Measurements from ENCODE around the gene BCDIN3D. TPM values are rescaled to one million over a fixed set of nuclear protein-coding genes. Genes with fewer than 3 reads are reported as not detected.

Gene BCDIN3D
- total RNA-seq, 4 donors from 2014 or later, result 1.9 to 3.4 (median 2.7) TPM

DNA sequence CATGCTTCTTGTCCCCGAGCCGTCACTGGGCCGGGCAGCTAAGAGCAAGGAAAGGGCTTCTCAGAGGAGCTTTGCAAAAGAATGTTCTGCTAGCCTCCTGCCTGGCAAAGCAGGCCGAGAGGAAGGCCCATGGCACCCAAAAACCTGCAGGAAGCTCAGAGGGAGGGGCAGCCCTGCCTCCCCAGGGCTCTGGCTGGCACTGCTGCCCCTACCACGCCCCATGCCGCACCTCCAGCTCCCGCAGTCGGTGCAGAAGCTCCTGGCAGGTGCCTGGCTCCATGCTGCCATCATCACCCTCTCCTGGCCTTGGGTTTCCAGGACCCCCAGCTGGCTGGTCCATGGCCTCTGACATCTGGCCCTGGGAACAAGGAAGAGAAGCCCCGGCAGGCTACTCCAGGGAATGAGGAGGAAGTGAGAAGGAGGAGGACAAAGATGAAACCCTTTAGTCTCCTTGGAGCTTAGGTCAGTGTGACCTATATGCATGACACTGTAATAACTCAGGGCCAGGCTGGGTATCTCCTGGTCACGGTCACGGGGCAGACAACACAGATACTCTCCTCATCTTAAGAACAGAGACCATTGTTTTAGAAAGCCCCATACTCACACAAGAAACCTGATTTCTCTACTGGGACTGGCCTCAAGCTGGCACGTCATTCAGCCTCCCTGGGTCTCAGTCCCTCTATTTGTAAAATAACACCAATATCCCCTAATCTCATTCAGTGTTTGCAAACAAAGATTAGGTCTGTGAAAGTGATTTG, 39.0 kb downstream of the BCDIN3D start:
- TF ChIP-seq, protein P1, sequence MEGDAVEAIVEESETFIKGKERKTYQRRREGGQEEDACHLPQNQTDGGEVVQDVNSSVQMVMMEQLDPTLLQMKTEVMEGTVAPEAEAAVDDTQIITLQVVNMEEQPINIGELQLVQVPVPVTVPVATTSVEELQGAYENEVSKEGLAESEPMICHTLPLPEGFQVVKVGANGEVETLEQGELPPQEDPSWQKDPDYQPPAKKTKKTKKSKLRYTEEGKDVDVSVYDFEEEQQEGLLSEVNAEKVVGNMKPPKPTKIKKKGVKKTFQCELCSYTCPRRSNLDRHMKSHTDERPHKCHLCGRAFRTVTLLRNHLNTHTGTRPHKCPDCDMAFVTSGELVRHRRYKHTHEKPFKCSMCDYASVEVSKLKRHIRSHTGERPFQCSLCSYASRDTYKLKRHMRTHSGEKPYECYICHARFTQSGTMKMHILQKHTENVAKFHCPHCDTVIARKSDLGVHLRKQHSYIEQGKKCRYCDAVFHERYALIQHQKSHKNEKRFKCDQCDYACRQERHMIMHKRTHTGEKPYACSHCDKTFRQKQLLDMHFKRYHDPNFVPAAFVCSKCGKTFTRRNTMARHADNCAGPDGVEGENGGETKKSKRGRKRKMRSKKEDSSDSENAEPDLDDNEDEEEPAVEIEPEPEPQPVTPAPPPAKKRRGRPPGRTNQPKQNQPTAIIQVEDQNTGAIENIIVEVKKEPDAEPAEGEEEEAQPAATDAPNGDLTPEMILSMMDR (IDR thresholded peaks at IDR 0.05; ENCODE audit: low read depth), result no peak

DNA sequence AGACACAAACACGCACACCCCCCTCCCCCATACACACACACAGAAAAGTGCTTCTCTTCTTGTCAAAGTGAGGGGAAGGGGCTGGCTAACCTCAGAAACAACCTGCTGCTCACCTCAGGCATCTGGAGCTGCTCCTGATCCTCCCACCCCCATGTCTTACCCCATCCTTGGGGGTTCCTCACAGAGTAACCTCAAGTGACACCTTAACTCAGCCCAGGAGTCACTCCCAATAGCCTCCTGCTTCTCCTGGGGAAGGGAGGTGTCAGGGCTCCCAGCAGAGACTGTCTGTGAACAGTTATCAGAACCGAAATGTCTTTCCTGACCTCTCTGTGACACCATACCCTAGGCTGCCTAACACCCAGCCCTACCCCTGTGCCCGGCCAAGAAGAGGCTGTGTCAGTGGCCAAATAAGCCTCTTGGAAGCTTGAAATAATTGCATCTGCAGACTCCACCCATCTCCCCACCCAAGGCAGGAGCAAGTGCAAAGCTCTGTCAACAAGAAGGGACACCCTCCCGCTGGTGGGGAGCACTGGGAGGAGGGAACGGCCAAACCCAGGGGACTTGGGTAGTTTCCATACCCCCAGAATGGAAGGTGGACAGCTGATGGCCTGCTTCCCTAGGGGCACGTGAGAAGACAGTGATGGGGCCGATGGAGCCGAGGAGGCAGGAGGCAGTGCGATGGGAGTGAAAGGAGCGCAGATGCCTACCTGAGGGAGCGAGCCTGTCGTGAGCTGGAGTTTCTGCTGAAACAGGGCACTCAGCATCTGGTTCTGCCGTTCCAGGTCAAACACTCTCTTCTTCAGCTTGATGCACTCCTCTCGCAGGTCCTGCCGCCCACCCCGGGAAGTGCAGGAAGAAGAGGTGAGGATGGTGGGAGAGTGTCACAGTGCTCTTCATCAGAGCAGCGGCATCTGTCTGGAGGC, 41.5 kb downstream of the BCDIN3D start:
- TF ChIP-seq, protein P1 (IDR thresholded peaks at IDR 0.05; ENCODE audit: low read depth), result no peak

DNA sequence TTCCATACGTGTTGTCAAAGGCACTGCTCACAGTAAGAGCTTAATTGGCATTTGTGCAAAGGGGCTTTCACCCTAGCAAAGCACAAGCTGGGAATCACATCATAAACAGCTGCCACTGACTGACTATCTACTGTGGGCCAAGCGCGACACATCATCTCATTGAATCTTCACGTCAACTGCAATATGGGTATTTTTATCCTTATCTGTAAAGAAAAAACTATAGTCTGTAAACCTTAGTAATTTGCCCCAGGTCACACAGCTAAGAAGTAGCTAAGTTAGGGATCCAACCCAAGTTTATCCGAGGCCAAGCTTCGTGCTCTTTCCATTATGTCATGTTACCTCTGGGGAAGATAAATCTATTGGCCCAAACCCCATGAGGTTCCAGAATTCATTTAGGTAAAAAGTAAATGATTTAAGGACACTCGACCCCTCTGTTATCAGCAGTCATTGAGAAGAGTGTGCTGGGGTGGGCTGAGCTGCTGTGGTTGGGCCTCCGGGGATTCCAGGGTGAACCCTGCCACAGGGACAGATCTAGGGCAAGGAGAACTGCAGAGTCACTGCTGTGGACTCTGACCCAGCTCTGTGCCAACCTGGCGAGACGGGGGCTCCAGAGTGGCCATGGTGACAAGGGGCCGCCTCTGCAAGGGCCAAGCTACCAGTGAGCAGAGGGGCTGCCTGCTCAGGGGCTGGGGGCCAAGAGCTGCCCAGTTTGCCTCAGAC, 42.3 kb downstream of the BCDIN3D start:
- TF ChIP-seq, protein P1 (IDR thresholded peaks at IDR 0.05; ENCODE audit: low read depth), result no peak

DNA sequence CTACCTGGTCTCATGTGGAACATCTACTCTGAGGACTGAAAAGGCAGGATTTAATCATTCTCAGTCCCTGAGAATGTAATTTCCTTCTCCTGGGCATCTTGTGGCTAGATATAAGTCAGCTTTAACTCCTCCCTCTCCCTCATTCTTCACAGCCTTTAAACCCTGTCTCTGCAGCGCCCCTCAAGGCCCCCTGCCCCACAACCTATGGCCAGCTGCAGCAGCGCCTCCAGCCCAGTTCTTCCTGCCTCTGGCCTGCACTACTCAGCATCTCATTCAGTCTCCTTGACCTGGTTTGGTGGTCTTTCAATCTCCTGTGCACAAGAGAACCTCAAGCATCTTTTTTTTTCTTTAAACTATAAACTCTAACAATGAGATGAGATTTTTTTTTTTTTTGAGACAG, 44.0 kb downstream of the BCDIN3D start:
- TF ChIP-seq, protein P1 (IDR thresholded peaks at IDR 0.05; ENCODE audit: low read depth), result no peak

DNA sequence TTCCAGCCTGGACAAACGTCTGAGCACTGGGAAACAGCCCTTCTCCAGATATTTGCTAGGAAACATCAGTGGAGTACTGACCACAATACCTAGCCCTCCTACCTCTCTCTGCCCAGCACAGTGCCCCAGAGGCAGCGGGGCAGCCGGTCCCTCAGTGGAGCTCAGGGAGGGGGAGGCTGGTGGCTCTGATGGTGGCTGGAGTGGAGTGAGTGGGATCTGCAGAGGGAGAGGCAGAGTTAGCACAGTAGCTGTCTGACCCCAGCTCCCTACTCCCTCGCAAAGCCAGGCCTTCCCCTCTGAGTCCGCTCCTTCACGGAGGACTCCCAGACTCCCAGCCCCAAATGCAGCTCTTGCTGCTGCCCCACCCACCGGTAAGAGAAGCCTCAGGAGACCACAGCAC, 44.7 kb downstream of the BCDIN3D start:
- TF ChIP-seq, protein P1 (IDR thresholded peaks at IDR 0.05; ENCODE audit: low read depth), result no peak

GRCh38 chr12:49797449-49797776, 45.5 kb downstream of the BCDIN3D start:
- TF ChIP-seq, protein P1 (IDR thresholded peaks at IDR 0.05; ENCODE audit: low read depth), result no peak
